Measurements from ENCODE around the gene KCNJ5.

KCNJ5 gene

GRCh38 chr11:128890543-128891368 is at the start of gene KCNJ5:
TSS of gene KCNJ5 (plus strand) at chr11:128891356. CDS start at chr11:128911274, 19,918 bp downstream.
- no peak for DNase-seq (ENCODE audit: low read depth in 4 of 4, low spot score in 1 of 4)

GRCh38 chr11:128841461-128842072 is 49.6 kb upstream of the KCNJ5 start:
- DNase-seq (ENCODE audit: low read depth in 4 of 4, low spot score in 1 of 4), result no peak

GRCh38 chr11:128843198-128843785 is 47.9 kb upstream of the KCNJ5 start:
- no peak for DNase-seq (ENCODE audit: low read depth in 4 of 4, low spot score in 1 of 4)

- DNase-seq (ENCODE audit: low read depth in 4 of 4, low spot score in 1 of 4), result no peak
Measured at GRCh38 chr11:128845334-128845780, 45.8 kb upstream of the KCNJ5 start.

- DNase-seq (ENCODE audit: low read depth in 4 of 4, low spot score in 1 of 4), result no peak
Measured at GRCh38 chr11:128846985-128847384, 44.2 kb upstream of the KCNJ5 start.

GRCh38 chr11:128848815-128849455 is 42.2 kb upstream of the KCNJ5 start:
- peak; percentile 28 to 53 (median 38) for DNase-seq (ENCODE audit: low read depth in 4 of 4, low spot score in 1 of 4)

GRCh38 chr11:128852327-128853023 is 38.7 kb upstream of the KCNJ5 start:
- DNase-seq (ENCODE audit: low read depth in 4 of 4, low spot score in 1 of 4), result no peak

GRCh38 chr11:128853559-128853958 is 37.6 kb upstream of the KCNJ5 start:
- no peak for DNase-seq (ENCODE audit: low read depth in 4 of 4, low spot score in 1 of 4)

- DNase-seq (ENCODE audit: low read depth in 4 of 4, low spot score in 1 of 4), result no peak
Measured at GRCh38 chr11:128854841-128855240, 36.3 kb upstream of the KCNJ5 start.

- no peak for DNase-seq (ENCODE audit: low read depth in 4 of 4, low spot score in 1 of 4)
Measured at GRCh38 chr11:128856241-128856640, 34.9 kb upstream of the KCNJ5 start.

GRCh38 chr11:128857341-128857740 is 33.8 kb upstream of the KCNJ5 start:
- no peak for DNase-seq (ENCODE audit: low read depth in 4 of 4, low spot score in 1 of 4)

- DNase-seq (ENCODE audit: low read depth in 4 of 4, low spot score in 1 of 4), result peak; percentile 46 to 71 (median 58)
Measured at GRCh38 chr11:128859563-128860441, 31.4 kb upstream of the KCNJ5 start.

GRCh38 chr11:128860571-128861361 is 30.4 kb upstream of the KCNJ5 start:
- DNase-seq (ENCODE audit: low read depth in 4 of 4, low spot score in 1 of 4), result no peak

- no peak for DNase-seq (ENCODE audit: low read depth in 4 of 4, low spot score in 1 of 4)
Measured at GRCh38 chr11:128862406-128862805, 28.8 kb upstream of the KCNJ5 start.

- DNase-seq (ENCODE audit: low read depth in 4 of 4, low spot score in 1 of 4), result no peak
Measured at GRCh38 chr11:128862908-128863660, 28.1 kb upstream of the KCNJ5 start.

GRCh38 chr11:128865490-128865889 is 25.7 kb upstream of the KCNJ5 start:
- DNase-seq (ENCODE audit: low read depth in 4 of 4, low spot score in 1 of 4), result no peak

GRCh38 chr11:128867277-128867676 is 23.9 kb upstream of the KCNJ5 start, which contains the start of gene KCNJ1:
TSS of gene KCNJ1 (minus strand) at chr11:128867296. CDS start at chr11:128840243, 27,053 bp downstream.
- no peak for DNase-seq (ENCODE audit: low read depth in 4 of 4, low spot score in 1 of 4)

Data from stimulated activated CD4-positive, alpha-beta T cell treated with anti-CD3 and anti-CD28 coated beads, Interleukin-1b, Interleukin-23, amount 100 ng/mL, for 24 hours (primary cell).